SK-N-MC (cell line): Measurements from ENCODE around the gene ARHGEF37.

Experiments used
- EZH2 ChIP-seq: fragments of 200-600 bp; sonication (generic); IDR thresholded peaks from one replicate; pipeline ENCODE4 v1.6.1; 2017; ENCODE audit warnings: antibody characterized with exemption
- FOXP2 ChIP-seq: optimal IDR thresholded peaks from 2 replicates; pipeline ENCODE3; 2011; ENCODE audit warnings: mild to moderate bottlenecking, moderate library complexity; ENCODE audit not compliant: insufficient read depth; ENCODE audit errors: extremely low read length, control extremely low read depth
- POLR2AphosphoS5 ChIP-seq: IDR thresholded peaks from 2 replicates; pipeline ENCODE4 v1.6.1; 2012; ENCODE audit warnings: mild to moderate bottlenecking, low read depth, low read length, borderline replicate concordance

DNA sequence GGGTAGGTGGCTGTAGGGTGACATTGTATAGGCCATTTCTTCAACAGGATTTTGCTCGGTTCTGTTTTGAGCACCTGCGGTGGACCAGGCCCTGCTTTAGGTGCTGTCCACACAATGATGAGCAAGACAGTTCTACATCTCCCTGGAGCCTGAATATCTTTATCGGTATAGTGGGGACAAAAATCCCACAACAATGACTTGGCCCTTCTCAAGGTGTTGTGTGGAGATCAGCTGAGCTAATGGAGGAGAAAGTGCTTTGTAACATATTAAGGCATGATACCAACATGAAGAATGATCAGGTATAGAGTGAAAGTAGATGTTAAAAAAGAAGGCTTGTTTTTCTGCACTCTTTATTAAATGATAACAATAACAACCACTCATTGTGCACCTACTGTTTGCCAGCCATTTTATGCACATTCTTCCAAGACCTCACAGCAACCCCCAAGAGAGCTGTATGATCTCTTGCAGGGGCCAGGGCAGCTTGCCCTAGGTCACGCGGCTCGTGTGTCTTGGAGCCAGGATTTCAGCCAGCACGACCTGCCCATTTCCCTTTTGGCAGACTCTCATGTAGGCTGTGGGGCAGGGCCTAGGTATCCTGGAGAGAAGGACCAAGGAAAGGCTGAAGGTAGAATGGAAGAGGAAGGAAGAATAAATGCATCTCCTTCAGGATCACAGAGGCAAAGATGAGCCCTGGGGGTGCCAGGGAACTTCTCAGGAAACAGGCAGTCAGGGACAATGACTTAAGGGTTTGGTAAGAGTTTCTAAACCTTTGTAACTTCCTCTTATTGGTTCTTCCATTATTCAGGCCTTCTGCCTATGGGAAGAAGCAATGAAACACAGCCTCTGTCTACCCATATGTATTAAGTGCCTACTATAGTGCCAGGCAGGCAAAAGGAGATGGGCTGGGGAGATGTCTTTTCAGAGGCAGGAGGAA, 98.8 kb downstream of the ARHGEF37 start:
- TF ChIP-seq POLR2AphosphoS5 (no peak), EZH2 (no peak), FOXP2 (no peak)
